ENCODE measurements around the gene EXOSC1. TPM values are rescaled to one million over a fixed set of nuclear protein-coding genes. Genes with fewer than 3 reads are reported as not detected.

EXOSC1 gene
- total RNA-seq, 1 donor from 2014 or later = 37.6 TPM

DNA sequence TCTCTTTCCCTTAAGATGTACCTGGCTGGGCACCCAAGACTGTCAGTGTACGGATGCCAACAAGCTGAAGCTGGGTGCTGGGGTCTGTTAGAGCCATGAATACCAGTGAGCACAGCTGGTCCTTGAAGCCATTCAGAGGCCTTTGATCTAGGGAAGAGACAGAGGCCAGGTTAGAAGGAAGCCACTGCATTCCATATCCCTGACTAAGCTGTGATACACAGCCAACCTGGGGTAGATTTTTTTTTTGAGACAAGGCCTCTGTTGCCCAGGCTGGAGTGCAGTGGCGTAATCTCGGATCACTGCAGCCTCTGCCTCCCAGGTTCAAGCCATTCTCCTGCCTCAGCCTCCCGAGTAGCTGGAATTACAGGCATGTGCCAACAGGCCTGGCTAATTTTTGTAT is 20.9 kb upstream of the EXOSC1 start:
- intact Hi-C loops (cut with DNase I) = no loop called here
- no peak for DNase-seq (ENCODE audit: extremely low spot score in 2 of 2)
- Histone ChIP-seq H3K27me3 (no peaks in the 10 kb centered on the region), H3K36me3 (peaks cover 0 to 90% of the 10 kb centered on the region in 2 donors), H3K4me1 (peaks cover 32% of the 10 kb centered on the region), H3K27ac (peak overlapping the region; percentile 76), H3K9me3 (no peaks in the 10 kb centered on the region), H3K4me3 (no peak overlapping the region)
- no peak for TF ChIP-seq POLR2A (IDR thresholded peaks at IDR 0.05)

DNA sequence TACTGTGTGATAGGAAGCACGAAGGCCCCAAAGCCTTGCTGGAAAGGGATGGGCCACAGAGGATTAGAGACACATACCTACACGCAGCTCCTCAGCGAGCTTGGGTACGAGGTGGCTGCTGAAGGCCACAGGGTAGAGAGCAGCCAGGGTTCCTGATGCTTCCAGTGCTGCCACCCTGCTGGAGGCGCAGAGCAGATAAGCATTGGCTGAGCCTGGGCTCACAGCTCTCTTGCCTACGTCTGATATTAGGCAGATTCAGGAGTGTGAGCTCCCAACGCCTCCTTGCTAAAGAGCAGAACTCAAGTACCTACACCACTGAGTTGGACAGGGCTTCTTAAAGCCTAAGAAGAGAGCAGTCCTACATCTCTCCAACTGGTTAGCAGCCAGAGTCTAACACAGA is 20.2 kb upstream of the EXOSC1 start:
- peak overlapping the region; percentile 76 for H3K27ac ChIP-seq
- no peak overlapping the region for H3K4me3 ChIP-seq
- intact Hi-C loops (cut with DNase I) = no loop called here
- peaks cover 0 to 98% of the 10 kb centered on the region in 2 donors for H3K36me3 ChIP-seq
- peaks cover 32% of the 10 kb centered on the region for H3K4me1 ChIP-seq
- no peak for DNase-seq (ENCODE audit: extremely low spot score in 2 of 2)
- TF ChIP-seq, protein P1, sequence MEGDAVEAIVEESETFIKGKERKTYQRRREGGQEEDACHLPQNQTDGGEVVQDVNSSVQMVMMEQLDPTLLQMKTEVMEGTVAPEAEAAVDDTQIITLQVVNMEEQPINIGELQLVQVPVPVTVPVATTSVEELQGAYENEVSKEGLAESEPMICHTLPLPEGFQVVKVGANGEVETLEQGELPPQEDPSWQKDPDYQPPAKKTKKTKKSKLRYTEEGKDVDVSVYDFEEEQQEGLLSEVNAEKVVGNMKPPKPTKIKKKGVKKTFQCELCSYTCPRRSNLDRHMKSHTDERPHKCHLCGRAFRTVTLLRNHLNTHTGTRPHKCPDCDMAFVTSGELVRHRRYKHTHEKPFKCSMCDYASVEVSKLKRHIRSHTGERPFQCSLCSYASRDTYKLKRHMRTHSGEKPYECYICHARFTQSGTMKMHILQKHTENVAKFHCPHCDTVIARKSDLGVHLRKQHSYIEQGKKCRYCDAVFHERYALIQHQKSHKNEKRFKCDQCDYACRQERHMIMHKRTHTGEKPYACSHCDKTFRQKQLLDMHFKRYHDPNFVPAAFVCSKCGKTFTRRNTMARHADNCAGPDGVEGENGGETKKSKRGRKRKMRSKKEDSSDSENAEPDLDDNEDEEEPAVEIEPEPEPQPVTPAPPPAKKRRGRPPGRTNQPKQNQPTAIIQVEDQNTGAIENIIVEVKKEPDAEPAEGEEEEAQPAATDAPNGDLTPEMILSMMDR (IDR thresholded peaks at IDR 0.05) = no peak
- TF ChIP-seq POLR2A (IDR thresholded peaks at IDR 0.05) = no peak
- TF ChIP-seq POLR2AphosphoS5 (IDR thresholded peaks at IDR 0.05; ENCODE audit: insufficient read depth in 1 of 2, low read depth in 1 of 2) = no peak
- no peaks in the 10 kb centered on the region for H3K9me3 ChIP-seq
- H3K27me3 ChIP-seq = no peaks in the 10 kb centered on the region

DNA sequence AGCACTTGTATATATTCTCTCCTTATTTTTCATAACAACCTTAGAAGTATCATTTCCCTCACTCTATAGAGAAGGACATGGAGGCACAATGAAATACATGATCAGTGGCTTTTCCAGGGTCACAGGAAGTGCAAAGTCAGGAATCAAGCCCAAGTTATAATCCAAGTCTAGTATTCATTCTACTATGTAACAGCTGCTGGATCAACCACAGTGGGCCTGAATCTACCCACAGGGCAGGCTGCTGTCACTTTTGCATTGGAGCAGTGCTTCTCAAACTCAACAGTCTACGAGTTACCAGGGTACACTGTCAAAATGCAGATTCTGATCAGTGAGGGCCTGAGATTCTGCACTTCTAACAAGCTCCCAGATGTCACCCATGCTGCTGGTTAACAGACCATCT is 18.4 kb upstream of the EXOSC1 start:
- TF ChIP-seq, protein P1 (IDR thresholded peaks at IDR 0.05) = no peak
- no peak for TF ChIP-seq POLR2A (IDR thresholded peaks at IDR 0.05)
- no peak for TF ChIP-seq POLR2AphosphoS5 (IDR thresholded peaks at IDR 0.05; ENCODE audit: insufficient read depth in 1 of 2, low read depth in 1 of 2)
- no peak for DNase-seq (ENCODE audit: extremely low spot score in 2 of 2)

DNA sequence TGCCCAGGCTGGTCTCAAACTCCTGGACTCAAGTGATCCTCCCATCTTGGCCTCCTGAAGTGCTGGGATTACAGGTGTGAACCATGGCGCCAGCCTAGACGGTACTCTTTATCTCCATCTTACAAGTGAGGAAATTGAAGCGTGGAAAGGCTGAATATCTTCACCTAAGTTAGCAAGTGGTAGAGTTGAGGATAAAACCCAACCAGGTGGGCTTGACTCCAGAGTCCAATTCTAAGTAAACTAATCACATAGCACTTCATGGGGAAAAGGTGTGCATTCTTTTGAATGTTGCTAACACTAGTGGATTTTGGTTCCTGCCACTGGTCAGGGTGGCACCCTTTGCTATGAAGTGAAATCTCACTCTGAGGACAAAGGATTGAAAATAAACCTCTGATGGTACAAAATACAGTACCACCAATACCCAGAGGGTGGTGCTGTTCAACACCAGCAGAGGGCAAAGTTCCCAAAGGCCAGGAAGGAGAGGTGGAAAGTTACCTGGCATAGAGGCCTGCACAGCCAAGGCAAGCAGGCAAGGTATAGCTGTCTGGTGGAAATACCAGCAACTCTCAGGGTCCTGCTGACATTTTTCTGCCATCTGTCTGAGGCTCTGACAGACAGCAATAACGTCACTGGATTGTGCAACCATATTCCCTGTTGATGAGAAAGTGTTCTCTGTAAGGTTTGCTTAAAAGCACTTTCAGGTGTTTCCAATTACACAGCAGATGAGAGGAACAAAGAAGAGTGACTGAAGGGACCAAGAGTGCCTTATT is 17.7 kb upstream of the EXOSC1 start:
- no peak for DNase-seq (ENCODE audit: extremely low spot score in 2 of 2)
- Histone ChIP-seq H3K27ac (peak overlapping the region; percentile 76), H3K4me3 (no peak overlapping the region), H3K36me3 (peaks cover 5 to 98% of the 10 kb centered on the region in 2 donors), H3K9me3 (no peaks in the 10 kb centered on the region), H3K27me3 (no peaks in the 10 kb centered on the region), H3K4me1 (peaks cover 30% of the 10 kb centered on the region)
- TF ChIP-seq POLR2AphosphoS5 (IDR thresholded peaks at IDR 0.05; ENCODE audit: insufficient read depth in 1 of 2, low read depth in 1 of 2) (peak in 1 of 2 donors; percentile 77), POLR2A (IDR thresholded peaks at IDR 0.05) (no peak)
- TF ChIP-seq, protein P1 (IDR thresholded peaks at IDR 0.05) = peak; percentile 61 to 85 (median 80)
- intact Hi-C loops (cut with DNase I) = loop anchor here (2.0 kb wide), 1 partner anchor 89 kb away; no protein-coding TSS in a partner anchor

More for the DNA sequence above, 18.4 kb upstream of the EXOSC1 start:
- intact Hi-C loops (cut with DNase I) = no loop called here
- Histone ChIP-seq H3K27ac (peak overlapping the region; percentile 76), H3K4me1 (peaks cover 32% of the 10 kb centered on the region), H3K36me3 (peaks cover 5 to 98% of the 10 kb centered on the region in 2 donors), H3K27me3 (no peaks in the 10 kb centered on the region), H3K9me3 (no peaks in the 10 kb centered on the region), H3K4me3 (no peak overlapping the region)

DNA sequence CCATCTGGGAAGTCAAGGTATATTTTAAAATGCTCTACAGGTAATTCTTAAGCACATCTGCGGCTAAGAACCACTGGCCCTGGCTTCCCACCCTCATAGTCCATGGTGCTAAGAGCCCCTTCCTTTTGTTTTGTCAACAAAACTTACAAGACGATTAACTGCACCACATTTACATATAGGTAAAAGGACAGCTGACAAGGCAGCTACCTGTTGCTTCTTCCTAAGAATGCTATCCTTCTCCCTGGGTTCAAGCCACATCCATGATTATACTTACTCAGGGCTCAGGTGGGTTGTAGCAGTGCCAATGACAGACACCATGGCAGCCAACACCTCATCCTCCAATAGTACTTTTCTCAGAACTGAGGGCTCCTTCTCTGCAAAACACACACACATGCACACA is 16.5 kb upstream of the EXOSC1 start:
- peaks cover 5 to 95% of the 10 kb centered on the region in 2 donors for H3K36me3 ChIP-seq
- no peaks in the 10 kb centered on the region for H3K9me3 ChIP-seq
- no peak for DNase-seq (ENCODE audit: extremely low spot score in 2 of 2)
- H3K27me3 ChIP-seq = no peaks in the 10 kb centered on the region
- peaks cover 19% of the 10 kb centered on the region for H3K4me1 ChIP-seq
- intact Hi-C loops (cut with DNase I) = loop anchor here (2.0 kb wide), 1 partner anchor 90 kb away; no protein-coding TSS in a partner anchor
- TF ChIP-seq POLR2AphosphoS5 (IDR thresholded peaks at IDR 0.05; ENCODE audit: insufficient read depth in 1 of 2, low read depth in 1 of 2) (no peak), POLR2A (IDR thresholded peaks at IDR 0.05) (no peak)
- TF ChIP-seq, protein P1 (IDR thresholded peaks at IDR 0.05) = no peak
- H3K27ac ChIP-seq = no peak overlapping the region
- H3K4me3 ChIP-seq = no peak overlapping the region

Data from vagina (tissue), 2 donors.